ENCODE results near the gene HEPHL1.
A peak's percentile ranks its signal among the peaks of the same experiment; 100 is the strongest.
"Not testable (repeated sequence)": the region's sequence is repeated elsewhere in the genome, so short reads cannot be mapped to it uniquely, and the experiment has no call there.

HEPHL1 gene

DNA sequence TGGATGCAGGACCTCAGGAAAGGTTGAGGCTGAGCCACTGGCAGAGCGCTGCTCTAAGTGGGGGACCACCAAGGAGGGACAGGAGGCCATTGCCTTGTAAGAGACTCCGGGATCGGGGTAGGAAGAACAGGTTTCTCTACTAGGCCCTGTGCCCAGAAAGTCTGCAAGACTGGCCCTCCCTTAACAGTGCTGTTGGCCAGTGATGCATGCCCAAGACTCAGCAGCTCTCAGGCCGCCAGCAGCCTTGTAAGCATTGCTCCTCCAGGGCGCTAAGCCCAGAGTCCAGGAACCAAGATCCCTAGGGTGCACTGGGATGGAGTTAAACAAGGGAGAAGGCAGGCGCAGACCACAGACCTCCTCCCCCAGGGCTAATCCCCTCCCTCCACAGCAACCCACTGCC is 68.2 kb downstream of the HEPHL1 start:
- no peak for DNase-seq

DNA sequence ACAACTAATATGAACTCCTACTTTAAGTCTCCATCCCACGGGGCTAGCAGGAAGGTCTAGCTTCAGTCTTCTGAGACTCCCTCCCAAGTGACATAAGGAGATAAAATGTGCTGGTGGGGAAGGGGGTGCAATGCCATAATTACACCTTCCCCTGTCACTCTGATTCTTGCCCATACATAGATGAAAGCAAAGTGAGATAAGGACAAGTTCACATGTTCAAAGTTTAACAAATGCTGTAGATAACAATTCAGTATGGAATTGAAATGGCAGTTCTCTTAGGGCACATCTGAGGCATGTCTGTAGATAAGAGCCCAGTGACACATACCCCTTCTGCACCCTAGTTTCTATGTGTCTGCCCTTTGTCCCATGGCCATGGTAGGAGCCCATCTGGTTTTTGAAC is 69.2 kb downstream of the HEPHL1 start:
- no peak for DNase-seq

DNA sequence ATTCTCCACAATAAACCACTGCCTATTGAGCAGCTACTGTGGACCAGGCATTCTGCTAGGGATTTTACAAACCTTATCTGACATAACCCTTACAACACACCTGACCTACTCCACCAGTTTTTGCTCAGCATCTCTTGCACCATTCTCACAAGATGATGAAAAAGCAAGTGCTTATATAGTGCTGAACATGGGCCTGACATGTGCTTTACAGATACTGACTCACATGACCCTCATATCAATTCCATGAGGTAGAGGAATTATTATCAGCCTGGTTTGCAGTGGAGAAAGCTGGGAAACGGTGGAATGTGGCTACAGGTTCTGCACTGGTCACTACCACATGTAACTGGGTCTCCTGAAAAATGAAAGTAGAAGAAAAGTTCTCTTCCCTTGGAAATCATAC is 69.9 kb downstream of the HEPHL1 start:
- DNase-seq = no peak

DNA sequence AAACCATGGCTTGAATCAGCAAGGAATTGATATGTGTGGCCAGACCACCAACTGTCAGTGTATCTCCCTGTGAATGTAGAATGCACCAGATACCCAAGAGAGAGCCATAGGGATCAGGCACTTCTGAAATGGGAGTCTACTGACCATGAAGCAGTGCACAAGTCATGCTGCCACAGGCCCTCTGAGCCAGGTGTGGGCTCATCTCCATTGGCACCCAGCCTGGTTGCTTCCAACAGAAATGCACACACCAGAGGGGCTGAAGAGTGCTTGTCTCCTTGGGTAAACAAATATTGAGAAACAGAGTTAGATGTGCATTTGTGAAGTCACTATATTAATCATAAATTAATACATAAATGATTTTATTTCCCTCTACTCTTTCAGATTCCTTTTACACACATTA is 79.1 kb downstream of the HEPHL1 start:
- DNase-seq = peak; percentile 21

DNA sequence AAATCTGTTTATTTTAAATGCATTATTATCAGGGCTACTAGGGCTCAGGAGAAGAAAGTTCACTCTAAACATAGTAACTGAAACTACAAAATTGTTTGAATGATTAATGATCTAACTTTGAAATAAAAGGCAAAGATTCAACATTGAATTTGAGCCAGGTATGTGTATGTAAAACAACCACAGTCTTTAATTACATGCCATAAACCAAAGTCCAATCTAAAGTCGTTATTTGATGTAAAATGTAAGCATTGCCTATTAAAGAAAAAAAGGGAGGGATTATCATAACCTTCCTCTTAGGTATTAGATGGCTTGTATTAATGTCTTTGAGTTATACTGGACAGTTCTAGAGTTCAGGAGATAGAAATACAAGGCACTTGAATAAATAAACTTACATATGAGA is 82.3 kb downstream of the HEPHL1 start:
- DNase-seq = no peak

DNA sequence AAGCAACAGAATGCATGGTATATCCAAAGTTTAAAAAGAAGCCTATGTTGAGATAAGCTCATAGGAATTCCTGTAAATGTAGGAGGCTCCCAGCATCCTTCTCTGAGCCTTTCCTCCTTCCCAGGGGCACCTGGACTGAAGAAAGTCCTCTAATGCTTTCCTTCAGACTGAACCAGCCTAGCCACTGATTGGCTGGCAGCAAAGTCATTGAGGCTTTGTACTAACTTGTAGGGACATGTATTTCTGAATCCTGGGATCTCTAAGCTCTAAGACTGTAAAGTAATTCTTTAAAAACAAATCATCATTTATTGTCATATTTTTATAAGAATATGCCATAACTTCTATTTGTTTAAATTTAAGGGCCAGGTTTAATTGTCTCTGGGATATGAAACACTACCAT is 83.6 kb downstream of the HEPHL1 start:
- DNase-seq = no peak

DNA sequence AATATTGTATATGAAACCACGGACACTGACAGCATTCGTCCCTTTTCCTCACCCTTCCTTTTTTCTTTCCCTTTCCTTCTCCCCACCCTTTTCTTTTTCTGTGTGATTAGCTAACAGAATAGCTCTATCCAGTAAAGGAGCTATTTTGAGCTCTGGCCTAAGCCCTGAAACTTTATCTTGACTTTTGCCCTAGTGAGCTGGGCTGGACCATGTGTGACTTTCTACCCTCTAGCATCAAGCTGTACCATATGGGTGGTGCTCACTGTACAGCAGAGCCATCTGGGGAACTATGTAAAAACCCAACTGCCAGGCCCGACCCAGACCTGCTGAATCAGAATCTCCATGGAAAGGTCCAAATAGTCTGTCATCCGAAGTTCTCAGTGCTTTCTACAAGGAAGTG is 85.6 kb downstream of the HEPHL1 start:
- no peak for DNase-seq

DNA sequence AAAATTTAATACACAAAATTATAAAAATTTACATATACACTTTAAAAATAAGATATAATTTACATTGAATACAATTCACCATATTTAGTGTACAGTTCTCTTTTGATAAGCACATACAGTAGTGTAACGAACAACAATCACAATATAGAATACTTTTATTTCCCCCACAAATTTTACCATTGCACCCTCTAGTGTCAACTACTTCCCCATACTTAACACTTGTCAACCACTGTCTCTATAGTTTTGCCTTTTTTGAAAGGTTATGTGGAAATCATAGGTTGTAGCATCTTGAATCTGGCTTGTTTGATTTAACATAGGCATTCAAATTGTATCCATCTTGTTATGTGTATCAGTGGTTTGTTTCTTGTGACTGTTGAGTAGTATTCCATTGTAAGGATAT is 86.2 kb downstream of the HEPHL1 start:
- DNase-seq = no peak

DNA sequence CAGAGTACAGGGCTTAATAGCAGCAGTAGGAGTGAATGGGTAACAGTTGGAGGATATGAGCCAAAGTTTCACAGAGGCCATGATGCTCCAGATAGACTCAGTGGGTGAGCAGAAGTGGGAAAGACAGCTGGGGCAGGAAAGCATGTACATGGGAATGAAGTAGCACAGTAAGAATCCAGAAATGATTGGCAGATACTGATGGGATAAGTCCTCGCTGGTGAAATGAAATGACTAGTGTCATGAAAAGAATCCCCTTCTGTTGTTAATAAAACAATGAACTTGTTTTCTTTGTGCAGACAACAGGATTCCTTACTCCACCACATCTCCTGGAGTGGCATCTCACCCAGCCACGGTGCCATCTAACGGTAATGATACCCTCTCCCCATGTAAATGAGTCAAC is 90.1 kb downstream of the HEPHL1 start:
- DNase-seq = no peak

DNA sequence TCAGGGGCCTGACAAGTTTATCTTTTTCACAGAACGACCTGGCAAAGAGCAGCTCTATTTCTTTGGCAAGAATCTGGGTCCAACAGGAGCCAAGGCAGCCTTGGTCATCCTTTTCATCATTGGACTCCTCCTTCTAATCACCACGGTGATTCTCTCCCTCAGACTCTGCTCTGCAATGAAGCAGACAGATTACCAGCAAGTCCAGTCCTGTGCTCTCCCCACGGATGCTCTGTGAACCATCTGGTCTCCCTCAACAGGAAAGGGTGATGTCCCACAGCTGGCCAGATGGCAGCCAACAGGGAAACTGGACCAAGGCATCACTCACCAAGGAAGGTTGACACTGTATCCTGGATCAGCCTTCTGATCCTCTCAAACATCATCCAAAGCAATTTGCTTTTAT is 90.5 kb downstream of the HEPHL1 start:
- DNase-seq = no peak

DNA sequence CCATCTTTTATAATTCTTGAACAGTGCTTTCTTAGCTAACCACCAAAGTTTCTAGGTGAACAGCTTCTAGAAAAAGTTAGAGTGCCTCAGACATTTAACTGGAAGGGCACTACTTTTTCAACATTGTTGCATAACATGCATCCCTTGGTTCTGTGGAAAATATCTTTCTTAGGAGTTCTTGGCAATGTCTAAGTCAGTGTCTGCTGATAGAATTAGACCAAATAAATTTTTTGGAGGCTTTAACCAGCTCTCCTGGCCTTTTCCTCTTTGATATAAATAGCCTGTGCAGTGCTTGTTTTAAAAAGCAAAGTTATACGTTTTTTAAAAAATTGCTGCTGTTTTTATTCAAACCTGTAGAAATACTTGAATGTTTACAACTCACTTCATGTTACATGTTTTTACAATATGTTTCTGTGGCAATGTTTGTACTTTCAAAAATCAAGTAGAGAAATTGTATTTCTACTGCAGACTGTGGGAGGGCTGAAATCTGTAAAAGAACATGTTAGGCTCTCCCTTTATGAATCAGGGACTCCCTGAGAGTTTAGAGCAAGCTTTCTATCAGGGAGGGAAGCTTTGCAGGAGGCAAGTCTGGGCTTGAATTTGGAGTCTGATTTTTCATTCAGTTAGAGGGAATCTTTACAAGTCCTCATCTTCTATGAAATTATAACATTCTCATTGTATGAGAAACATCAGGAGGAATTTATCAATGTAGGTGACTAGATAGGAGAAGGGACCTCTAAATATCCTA is 91.2 kb downstream of the HEPHL1 start:
- DNase-seq = no peak

DNA sequence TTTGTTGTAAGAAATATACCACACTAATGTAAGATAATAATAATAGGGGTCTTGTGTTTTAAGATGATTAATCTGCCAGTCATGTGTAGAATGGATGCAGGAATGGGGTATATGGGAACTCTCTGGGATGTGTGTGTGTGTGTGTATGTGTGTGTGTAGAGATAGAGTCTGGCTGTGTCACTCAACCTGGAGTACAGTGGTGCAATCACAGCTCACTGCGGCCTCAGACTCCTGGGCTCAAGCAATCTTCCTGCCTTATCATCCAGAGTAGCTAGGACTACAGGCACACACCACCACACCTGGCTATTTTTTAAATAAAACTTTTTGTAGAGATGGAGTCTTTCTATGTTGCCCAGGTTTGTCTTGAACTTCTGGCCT is 96.0 kb downstream of the HEPHL1 start:
- no peak for DNase-seq

DNA sequence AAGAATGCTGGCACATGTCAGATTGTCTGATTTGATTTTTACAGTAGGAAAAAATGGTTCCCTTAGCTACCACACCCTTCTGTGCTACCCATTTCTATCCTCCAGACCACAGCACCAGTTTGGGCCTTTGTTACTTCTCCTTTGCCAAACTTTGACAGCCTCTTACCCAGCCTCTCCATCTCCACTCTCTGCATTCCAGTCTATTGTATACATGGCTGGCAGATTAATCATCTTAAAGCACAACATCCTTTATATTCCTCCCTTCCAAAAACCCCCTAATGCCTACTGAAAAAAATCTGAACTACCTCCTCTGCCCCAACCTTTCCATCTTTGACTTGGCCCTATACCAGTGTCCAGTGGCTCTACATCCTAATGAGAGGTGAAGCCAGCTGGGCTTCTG is 96.7 kb downstream of the HEPHL1 start:
- no peak for DNase-seq

DNA sequence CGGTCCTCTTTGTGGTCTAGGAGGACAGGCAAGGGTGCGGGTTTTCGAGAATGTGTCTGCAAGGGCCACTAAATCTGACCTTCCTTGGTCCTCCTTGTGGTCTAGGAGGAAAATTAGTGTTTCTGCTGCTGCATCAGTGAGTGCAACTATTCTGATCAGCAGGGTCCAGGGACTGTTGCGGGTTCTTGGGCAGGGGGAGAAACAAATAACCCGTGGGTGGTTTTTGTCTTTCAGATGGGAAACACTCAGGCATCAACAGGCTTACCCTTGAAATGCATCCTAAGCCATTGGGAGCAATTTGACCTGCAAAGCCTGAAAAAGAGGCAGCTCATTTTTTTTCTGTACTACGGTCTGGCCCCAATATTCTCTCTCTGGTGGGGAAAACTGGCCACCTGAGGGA is 98.5 kb downstream of the HEPHL1 start:
- not testable (repeated sequence) for DNase-seq

DNA sequence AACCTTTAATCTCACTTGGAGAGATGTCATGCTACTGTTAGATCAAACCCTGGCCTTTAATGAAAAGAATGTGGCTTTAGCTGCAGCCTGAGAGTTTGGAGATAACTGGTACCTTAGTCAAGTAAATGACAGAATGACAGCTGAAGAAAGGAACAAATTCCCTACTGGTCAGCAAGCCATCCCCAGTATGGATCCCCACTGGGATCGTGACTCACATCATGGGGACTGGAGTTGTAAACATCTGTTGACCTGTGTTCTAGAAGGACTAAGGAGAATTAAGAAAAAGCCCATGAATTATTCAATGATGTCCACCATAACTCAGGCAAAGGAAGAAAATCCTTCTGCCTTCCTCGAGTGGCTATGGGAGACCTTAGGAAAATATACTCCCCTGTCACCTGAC is 99.4 kb downstream of the HEPHL1 start:
- DNase-seq = not testable (repeated sequence)

DNA sequence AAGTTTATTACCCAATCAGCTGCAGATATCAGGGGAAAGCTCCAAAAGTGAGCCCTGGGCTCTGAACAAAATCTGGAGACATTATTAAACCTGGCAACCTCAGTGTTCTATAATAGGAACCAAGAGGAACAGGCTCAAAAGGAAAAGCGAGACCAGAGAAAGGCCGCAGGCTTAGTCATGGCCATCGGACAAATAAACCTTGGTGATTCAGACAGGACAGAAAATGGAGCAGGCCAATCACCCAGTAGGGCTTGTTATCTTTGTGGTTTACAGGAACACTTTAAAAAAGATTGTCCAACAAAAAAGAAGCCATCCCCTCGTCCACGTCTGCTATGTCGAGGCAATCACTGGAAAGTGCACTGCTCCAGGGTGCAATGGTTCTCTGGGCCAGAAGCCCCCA is 99.8 kb downstream of the HEPHL1 start:
- DNase-seq = no peak

DNA sequence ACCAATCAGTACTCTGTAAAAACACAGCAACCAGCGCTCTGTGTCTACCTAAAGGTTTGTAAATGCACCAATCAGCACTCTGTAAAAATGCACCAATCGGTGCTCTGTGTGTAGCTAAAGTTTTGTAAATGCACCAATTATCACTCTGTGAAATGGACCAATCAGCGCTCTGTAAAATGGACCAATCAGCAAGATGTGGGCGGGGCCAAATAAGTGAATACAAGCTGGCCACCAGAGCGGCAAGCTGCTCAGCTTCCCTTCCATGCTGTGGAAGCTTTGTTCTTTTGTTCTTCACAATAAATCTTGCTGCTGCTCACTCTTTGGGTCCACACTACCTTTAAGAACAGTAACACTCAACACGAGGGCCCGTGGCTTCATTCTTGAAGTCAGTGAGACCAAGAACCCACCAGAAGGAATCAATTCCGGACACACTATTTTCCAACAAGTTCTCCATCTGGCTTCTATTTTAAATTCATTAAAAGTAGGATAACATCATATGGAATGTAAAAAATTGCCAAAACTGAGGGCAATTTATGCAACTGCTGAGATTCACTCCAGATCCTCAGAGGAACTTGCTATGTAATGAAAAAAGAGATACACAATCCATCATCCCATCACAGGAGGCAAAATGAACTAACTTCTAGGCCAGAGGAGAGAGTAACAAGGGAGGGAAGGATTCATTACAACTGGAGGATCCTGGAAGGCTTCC is 104.4 kb downstream of the HEPHL1 start:
- no peak for DNase-seq

DNA sequence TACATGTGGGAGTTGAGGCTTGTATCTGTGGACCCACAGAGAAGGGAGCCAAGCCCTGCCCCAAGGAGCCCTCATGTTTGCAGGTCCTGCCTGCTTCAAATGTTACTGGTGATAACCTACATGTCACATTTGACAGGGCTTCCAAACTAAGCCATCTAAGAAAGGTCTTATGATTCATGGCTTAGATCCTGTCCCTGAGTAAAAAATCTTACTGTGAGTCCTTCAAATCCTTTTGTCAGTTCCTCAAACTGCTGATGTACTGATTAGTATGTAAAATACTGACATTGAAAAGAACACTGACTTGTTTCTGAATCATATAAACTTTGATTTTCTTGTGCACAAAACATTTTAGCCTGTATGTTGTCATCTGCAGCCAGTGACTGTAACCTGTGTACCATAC is 106.5 kb downstream of the HEPHL1 start:
- peak; percentile 8 for DNase-seq

DNA sequence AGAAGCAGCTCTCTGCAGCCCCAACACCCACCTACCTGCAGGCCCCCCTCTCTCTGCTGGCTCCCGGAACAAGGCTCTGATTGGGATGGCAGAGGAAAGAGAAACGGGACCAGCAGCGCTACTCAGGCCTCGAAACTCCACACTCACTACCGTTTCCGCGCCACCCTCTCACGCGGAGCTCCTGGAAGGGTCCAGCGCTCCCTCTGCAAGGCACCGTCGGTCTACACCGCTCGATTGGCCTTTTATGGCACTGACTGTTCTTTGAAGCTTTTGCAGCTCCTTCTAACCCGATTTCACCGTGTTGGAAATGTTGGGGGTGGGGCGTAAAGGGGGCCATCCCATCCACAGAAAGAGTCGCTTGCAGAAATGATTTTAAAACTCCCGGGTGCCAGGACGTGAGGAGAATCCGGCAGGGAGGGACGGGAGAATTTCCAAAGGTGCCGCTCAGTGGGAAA is 107.2 kb downstream of the HEPHL1 start:
- DNase-seq = no peak

DNA sequence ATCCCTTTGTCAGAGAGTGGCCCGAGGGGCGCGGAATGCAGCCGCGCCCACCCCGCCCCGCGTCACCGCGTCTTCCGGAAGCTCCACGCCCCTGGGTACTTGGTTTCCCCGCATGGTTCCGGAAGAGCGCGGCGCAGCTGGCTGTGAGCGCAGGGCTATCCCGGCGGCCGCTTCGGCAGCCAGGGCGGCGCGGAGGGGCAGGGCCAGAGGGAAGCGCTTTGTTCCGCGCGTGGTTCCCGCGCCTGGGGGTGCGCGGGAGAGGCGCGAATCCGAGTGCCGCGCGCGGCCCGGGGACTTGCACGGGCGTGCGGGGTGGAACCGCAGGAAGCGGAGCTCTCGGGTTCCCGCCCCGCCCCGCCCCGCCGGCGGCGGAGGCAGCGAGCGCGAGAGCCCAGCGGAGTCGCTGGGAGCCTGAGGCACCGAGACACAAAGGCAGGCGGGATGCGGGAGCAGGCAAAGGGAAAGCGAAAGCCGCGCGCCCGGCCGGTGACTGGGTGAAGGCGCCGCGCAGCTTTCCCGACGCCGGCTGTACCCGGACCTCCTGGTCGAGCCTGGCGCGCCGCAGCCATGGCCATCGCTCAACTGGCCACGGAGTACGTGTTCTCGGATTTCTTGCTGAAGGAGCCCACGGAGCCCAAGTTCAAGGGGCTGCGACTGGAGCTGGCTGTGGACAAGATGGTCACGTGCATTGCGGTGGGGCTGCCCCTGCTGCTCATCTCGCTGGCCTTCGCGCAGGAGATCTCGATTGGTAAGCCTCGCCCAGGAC is 107.8 kb downstream of the HEPHL1 start, which contains the start of gene PANX1:
Gene PANX1 (plus strand): TSS at position 96 of the 766 bp plus-strand sequence. CDS start 472 bp downstream, at position 568.
- DNase-seq = peak; percentile 82

DNA sequence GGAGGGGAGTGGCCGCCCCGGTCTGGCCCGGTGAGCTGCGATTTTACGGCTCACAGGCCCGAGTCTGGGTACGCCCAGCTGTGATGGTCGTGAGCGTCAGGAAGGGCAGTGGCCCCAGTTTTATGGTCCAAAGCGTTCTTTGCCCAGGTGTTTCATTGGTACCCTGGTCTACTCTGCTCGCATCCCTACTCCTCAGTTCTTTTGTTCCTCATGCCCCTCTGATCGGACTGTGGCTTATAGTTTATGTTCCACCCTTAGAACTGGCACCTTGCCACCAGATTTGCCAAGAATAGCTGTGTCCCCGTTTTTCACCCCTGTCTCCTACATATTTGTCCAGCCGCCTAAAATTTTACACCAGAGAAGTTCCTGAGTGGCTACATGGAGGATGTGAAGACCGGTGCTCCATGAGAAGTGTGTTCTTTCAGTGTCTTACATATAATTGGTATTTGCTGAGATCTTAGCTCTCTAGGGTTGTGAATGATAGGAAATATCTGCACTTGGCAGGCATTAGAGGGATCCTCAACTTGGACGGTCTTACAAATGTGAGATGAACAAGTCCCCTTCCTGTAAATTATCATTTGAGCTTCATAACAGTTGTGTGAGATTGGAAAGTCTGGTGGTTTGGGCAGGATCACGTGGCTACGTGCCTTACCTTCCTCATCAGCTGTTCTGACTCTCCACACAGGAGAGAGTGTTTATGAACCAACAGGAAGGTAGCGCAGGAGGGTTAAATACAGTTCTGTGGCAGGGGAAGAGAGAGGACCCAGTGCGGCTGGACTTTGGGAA is 108.6 kb downstream of the HEPHL1 start:
- no peak for DNase-seq

DNA sequence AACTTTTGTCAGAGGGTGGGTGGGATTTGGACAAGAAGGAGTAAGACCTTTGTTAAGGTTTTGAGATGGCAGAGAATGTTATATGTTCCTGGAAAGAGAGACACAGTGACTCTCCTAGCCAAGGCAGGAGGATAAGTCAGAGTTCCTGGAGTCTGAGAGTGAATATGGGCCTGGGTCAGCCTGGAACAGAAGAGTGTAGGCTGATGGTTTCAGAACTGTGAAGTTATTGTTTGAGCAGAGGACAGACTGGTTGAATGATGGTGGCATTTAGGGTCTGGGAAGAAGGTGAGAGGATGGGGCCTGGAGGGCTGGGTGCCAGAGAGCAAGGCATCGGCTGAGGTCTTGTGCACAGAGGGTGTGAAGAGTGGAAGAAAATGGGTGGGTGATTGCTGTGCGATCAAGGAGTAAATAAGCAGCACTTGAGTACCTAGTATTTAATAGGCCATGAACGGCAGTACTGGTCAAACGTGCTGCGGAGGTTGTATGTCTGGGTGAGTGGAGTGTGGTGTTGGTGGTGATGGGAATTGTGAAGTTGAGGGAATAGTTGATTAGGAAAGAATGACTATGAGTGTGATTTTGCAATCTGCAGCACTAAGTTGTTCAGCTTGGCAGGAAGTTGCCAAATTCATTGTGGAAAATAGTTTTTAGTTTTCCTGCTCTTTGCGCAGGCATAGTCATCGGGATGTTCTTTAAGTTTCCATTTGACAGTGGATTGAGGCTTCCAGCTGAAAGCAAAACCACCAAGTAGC is 109.3 kb downstream of the HEPHL1 start:
- no peak for DNase-seq
